Stimulated activated CD8-positive, alpha-beta memory T cell treated with anti-CD3 and anti-CD28 coated beads, Interleukin-4, amount 100 ng/mL, for 1 hour (primary cell): ENCODE data around the gene NADK2.

Experiments used
- DNase-seq, 2 donors: peaks; one replicate each; pipeline ENCODE4 v3.0.0-alpha.2; 2020; ENCODE audit warnings: low read depth in 2 of 2, low spot score in 1 of 2

The NADK2 gene

DNA sequence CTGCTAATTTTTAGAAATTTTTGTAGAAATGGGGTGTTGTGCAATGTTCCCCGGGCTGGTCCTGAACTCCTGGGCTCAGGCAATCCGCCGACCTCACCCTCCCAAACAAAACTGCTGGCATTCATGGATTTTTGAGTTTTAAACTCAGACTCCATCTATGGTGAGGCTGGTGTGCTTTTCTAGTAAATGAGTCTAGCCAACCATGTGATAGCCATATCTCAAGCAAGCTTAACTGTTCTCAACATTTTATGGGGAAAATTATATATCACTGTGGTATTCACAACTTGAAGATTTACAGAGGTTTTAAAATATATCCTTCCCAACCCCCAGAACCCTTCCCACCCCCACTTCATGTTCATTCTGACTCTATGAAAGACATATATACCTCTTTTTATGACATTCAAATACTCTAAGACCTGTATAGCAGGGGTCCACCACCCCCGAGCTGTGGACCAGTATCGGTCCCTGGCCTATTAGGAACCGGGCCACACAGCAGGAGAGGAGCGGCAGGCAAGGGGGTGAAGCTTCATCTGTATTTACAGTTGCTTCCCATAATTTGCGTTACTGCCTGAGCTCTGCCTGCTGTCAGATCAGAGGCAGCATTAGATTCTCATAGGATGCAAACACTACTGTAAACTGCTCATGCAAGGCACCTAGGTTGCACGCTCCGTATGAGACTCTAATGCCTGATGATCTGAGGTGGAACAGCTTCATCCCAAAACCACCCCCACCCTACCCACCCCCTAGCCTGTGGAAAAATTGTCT lies 4.5 kb upstream of the NADK2 start:
- no peak for DNase-seq

DNA sequence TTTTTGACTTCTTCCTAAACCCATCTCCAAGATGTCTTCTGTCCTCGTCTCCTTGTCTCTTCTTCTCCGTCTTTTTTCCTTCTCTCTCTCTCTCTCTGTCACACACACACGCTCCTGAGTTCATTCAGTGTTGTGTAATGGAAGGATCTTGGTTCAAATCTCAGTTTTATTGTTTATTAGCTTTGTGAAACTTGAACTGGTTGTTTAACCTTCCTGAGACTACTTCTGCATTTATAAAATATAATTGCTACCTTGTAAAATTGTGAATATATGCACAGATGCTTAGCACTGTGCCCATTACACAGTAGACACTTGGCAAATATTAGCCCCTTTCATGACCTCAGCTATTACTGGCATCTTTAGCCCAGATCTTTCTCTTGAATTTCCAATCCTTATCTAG lies 2.4 kb upstream of the NADK2 start:
- DNase-seq, result no peak

DNA sequence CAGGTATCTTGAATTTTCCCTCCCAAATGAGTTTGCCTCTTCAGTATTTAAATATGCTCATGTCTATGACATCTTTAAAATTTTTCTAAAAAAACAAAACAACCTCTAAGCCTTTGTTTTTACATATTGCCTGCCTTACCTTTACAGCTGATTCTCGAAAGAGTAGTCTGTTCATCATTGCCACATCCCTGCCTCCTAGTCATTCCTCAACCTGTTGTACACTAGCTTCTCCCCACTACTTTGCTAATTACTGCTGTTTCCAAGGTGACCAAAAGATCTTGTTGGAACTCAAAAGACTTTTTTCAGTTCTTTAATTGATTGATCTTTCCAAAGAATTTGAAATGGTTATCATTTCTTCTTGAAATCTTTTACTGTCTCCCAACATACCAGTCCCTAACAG lies 1.9 kb upstream of the NADK2 start:
- no peak for DNase-seq

DNA sequence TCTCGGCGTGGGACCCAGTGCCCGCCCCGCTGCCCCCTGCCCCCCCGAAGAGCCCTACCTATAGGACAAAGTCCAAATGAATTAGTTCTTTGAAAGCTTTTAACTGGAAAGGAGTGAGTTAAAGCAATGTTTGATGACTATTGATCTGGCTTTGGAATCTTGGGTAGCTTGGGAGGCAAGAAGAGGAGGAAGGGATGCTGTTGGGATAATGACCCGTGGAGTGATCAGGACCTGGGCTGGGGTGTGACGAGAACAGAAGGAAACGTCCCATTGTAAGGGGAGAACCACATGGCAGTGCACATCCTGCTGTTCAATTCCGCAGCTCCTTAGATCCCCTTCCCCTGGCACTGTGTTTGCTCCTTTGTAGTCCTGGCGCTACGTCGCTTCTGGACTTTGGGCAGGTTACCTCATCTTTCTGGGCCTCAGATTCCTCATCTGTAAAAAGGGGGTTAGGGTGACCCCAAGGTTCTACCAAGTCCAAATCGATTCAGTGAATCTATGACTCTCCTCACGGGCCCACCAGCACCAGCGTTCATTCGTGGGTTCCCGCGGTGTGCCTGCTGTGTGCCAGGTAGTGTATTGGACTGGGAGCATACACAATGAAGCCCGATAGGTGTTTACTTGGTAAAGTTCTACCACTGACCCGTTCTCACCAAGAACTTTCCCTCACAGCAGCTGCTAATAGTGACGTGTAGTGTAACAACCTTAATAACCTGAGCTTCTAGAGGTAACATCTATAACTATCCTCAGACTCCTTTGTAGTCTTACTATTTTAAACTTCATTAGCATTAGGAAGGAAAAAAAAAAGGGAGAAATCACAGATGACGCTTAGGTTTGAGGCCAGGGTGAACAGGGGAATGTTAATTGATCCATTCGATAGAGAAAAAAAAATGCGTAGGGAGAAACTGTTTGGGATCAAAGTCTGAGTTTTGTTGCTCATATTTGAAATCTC lies 1.1 kb upstream of the NADK2 start:
- no peak for DNase-seq

DNA sequence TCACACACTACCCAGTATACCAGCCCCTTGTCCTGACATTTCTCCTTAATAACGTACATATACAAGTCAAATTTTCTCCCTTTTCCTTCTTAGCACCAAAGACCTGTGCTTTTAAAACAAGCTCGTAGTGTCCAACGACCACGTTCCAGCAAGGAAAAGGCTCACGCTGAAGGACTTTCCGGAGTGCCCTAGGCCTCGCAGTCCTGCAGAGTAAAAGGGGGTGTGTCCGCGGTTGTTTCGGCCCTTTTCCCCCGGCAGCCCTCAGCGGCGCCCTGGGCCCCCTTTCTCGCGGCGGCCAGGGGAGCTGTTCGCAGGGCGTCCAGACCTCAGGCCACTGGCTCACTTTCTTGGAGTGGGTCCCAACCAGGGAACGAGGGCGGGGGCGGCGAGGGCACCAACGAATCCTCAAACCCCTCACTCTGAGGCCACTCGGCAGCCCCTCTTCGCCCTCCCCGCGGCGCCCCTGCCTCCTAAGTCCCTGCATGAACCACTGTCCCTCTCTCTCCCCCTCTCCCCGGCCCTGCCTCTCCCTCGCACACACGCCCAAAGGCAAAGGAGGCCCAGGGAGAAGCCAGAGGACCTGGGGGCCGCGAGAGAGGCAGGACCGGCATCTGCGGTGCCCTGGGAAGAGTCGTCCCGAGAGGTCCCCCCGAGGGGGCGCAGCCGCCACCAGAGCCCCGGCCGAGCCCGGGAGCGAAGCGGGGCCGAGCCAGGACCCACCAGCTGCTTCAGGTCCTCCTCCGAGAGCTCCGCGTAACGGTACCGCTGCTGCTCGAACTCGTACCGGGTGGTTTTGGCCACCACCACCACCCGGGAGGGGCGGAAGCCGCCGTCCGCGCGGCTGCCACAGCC lies 720 bp downstream of the NADK2 start:
- DNase-seq, result peak in 1 of 2 donors; percentile 5

DNA sequence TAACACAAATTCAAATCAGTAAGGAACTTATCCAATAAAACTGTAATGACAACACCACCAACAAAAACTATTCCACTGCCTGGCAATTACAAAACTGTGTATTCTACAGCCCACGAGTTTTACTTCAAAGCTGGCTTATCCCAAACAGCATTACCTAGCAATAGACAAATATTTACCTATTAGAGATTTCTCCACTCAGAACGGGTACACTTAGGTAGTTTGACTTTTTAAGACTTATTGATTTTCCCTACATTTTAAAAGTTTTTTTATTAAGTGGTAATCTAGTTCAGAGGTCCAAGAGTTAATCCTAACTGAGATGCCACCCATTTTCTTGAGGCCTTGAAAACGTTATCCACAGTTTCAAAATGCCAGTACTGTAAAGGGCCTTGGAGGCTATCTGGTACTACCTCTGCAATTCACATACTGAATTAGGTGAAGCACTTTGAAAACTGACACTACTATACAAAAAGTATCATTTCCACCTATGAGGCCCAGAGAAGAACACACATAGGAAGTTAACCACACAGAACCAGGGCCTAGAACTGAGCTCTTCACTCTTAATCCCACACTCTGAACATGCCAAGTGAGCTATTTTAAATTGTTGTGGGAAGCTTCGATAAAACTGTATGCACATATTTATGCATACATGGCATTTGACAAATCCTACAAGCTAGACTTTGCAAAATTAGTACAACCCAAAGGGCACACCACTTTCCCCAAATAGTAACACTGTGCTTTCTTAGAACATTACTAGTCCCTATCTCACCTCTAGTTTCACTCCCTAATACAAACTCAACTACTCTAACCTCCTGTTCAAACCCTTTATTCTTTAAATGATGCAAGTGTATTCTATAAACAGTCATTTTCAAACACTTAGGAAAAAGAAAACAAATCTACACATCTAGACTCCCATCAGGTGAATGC lies 2.1 kb downstream of the NADK2 start:
- no peak for DNase-seq

DNA sequence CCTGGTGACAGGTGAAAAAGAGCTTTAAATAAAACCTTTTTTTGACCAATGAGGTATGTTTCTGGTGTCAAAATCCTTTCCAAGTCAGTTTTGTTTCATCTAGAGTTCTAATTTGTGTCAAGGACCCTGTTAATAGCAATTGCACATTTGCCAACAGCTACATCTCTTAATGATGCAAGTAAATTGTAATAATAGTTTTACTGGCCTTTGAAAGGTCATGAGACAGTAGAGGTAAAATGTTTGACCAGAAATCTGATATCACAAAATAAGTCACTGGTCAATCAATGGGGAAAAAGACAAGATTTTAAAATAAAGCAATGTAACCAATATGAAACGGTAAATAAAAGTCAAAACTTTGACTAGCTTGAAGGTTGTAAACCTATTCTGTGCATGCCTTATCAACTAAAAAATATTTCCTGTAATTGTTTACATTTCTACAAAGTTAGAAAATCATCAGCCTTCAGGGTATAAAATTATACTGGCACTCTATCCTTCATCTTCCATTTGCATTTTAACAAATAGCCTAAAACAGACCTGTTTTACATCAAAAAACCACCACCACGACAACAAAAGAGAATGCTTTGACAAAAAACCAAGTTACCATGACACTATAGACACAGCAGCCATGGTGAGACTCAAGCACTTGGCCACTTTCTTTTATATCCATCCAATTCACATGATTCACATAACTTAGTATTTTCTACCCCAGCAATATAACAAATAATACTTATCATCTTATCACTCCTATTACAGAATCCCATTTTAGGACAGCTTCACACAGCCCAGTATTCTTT lies 3.0 kb downstream of the NADK2 start:
- DNase-seq, result no peak

DNA sequence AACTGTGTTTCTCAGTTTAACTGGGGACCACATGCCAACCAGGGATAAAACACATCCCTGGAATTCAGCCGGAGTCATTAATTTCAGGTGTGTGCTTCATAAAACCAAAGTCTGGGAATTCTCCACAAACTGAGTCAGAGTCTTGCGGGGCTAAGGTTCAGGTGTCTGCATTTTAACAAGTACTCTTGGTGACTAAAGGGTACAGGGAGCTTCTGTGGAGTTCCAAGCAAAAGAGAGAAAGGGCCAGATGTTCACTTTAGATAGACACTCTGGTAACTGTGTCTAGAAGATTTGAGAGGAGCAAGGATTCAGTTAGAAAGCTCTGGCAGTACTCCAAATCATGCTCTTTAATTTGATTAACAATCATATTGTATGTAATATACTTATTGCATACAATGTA lies 4.0 kb downstream of the NADK2 start:
- no peak for DNase-seq

DNA sequence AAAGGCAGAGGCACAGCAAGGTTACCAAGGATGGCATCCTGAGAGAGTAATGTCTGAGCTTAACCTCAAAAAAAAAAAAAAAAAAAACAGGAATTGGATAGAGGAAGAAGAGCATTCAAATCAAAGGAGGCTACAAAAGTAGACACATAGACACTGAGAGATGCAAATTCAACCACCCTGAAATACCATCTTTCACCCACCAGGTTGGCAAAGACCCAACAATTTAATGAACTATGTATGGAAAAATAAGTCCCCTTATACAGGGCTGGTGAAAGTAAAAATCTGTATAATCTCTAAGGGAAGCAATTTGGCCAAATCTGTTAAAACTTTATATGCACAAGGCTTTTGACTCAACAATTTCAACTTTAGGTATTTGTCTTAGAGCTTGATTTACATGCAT lies 4.9 kb downstream of the NADK2 start:
- no peak for DNase-seq

DNA sequence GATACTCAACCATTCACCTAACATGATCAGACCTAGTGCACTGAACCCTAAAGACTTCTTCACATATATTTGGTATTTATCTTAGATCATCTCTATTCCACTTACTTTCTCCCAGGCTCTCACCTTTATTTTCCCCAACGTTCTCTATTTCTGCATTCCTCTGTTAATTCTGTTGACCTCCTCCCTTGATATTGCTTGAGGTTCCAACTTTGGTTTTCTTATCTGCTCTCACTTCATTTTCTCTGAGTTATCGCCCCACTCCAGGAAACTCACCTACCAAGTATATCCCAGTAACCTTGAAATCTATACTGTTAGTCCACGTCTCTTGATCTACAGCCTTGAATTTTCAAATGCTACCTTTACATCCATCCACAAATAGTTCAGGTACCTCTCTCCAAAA lies 9.2 kb downstream of the NADK2 start:
- no peak for DNase-seq

DNA sequence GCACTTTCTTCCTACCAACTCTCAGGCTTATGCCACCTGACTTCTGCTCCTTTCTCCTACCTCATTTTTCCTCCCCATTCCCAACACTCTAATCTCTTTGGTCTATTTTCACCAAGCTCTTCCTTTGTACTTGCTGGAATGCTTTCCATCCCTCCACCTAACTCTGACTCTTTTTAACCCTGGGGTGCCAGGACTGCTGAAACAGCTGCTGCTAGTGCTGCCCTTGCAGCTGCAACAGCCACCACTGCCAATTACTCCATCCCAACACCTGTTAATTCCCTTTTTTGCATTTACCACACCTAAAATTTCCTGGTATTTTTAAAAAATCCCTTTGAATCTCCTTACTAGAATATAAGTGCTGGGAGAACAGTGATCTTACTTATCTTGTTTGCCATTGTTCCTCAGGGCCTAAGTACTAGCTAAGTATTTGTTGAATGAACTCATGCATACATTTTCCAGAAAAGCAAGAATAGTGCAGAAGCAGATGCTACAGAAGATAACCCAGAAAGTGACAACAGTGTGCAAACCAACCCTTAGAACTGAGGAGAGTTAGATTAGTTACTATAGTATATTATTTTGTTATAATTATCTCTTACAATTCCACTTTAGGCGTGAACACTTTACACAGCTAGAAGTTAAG lies 11.5 kb downstream of the NADK2 start:
- DNase-seq, result no peak

DNA sequence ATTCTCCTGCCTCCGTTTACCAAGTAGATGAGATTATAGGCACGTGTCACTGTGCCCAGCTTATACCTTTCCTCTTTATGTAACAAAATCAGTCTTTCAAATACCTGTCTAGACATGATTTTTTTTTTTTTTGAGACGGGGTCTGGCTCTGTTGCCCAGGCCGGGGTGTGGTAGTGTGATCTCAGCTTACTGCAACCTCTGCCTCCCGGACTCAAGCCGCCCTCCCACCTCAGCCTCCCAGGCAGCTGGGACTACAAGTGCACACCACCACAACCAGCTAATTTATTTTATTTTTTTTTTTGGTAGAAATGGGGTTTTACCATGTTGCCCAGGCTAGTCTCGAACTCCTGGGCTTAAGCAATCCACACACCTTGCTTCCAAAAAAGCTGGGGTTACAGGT lies 13.2 kb downstream of the NADK2 start:
- DNase-seq, result no peak

DNA sequence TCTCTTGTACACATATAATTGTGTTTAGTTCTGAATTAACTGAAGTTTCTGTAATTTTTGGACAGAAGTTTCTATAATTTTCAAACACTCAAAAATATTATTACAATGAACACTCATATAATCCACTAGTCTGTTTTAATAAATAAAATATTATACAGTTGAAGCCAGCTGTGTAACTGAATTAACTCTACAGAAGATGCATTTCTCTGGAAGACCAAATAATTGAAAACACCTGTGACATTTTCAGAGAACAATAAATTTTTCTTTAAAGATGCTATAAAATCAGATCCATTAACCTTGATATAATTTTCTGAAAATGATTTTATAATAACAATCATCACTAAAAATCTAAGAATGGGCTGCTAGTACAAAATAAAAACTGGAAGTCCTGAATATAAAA lies 14.7 kb downstream of the NADK2 start:
- no peak for DNase-seq

DNA sequence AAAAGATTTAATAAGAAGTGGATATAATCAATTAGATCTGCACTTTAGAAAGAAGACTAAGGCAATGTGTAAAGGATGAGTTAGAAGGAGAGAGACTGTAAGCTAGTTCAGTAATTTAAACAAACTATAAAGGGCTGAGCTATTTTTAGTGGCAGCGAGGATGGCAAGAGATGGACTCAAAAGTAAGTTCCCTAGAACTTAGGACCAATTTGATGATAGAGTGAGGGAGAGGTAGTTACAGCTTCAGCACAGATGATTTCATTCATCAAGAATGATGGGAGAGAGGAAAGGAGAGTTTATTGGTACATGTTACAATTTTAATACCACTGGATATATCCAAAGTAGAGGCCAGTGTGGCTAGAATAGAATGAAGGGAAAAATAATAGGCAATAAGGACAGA lies 19.1 kb downstream of the NADK2 start:
- DNase-seq, result no peak

DNA sequence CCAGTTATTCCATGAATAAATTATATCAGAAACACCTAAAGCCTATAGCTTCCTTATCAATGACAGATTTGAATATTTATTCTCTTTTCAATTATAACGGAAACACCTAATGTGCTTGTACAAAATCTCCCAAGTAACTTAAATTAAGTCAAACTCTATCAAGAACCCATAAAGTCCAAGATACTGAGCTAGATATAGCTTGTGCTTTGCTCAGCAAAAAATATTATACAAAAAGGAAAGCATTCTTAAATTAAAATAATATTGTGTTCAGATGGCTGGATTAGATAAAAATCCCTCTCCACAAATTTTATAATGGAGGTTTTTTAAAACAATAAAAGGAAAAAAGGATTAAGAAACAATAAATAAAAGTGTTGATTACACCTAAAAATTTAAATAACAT lies 23.7 kb downstream of the NADK2 start:
- no peak for DNase-seq

DNA sequence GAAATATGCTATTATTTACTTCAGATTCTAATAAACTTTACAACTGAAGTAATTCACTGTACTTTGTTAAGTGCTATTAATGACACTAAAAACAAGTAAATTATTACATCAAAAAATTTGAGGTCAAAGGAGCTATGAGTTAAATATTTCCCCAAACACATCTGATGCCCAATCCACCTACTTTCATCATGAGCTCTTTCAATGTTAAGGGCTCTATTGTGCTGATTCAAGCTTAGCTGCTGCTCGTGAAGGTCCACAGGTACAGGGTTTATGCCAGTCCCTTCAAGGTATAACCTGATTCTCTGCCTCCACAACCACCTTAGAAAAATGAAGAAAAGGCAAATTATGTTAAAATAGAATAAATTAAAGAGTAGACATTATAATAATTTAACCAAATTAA lies 24.2 kb downstream of the NADK2 start:
- no peak for DNase-seq

DNA sequence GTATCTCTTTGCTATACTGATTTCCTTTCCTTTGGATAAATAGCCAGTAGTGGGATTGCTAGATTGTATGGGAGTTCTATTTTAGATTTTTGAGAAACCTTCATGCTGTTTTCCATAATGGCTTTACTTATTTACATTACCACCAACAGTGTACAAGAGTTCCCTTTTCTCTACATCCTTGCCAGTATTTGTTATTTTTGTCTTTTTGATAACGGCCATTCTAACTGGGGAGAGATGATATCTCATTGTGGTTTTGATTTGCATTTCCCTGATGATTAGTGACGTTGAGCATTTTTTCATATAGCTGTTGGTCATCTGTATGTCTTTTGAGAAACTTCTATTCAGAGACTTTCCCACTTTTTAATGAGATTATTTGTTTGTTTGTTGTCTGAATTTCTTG lies 25.8 kb downstream of the NADK2 start:
- no peak for DNase-seq

DNA sequence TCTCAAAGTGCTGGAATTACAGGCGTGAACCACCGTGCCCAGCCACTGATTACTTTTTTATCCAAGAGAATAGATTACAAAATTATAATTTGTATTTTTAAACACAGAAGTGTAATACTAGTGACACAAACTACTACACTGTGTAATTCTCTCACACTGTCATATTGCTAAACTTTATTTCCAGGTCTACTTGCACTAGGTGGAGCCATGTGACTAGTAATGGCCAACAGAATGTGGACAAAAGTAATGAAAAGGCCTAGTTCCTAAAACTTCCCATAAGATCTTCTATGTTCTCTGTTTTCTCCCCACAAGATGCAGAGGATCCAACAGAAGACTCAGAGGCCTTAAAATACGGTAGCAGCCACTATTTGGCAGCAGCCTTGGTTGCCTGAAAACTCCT lies 27.3 kb downstream of the NADK2 start:
- DNase-seq, result no peak

DNA sequence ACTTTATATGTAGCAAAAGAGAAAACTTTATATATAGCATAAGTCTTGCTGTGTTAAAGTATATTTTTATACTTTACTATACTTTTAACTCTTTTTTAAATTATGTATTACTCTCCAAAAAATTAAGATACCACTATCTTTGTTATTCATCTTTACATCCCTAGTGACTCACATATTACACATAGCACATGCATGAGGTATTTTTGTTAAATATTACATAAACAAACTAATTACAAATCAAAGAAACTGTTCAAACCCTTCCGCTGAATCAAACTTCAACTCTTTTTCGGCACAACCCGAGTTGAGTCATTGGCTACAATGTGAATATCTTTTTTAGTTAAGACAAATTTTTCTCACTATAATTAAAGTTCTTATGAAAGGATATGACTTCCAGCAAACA lies 32.1 kb downstream of the NADK2 start:
- no peak for DNase-seq
